ENCODE data around the gene NSF.
"Not testable (repeated sequence)": the region's sequence is repeated elsewhere in the genome, so short reads cannot be mapped to it uniquely, and the experiment has no call there.

The NSF gene

DNA sequence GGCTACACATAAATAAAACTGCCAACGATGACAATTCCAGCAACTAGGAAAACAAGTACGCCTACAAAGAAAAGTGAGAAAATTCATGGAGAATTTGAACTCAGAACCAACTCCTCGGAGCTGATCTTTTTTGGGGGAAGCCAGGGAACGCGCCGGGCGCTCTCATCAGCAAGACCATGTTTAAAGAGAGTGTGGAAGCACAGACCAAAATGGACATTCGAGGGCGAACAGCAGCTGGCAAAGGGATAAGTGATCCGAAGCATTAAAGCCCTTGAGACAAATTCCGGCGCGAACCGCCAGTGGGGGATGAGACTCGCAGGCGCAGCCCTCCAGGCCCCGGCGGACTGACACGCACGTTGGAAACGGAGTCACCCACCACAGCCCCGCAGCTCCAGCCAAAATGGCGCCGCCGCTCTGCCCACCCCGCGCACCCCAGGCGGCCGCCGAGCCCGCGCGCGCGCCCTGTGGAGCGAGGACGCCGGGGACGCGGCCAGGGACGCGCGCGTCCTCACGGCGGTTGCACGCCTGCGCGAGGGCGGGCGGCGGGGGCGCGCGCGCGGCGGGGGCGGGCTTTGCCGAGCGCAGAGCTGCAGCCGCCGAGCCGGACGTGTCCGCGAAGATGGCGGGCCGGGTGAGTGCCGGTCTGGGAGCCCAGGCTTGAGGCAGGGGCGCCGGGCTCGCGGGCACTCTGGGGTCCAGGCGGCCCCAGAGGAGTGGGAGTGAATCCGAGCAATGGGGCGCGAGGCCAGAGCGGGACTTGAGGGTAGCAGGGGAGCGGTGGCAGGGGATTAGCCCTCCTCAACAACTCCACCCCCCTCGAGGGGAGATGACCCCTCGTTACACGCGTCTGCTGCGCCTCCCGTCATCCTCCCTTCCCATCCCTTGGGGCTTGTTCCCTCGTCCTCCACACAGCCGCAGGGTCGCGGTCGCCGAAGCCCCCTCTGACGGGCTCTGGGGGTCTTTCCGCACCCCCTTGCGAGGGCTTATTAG is at the start of gene NSF:
Gene NSF (plus strand): TSS at position 513 of the 990 bp plus-strand sequence. CDS start 107 bp downstream, at position 620.
- not testable (repeated sequence) for DNase-seq

- not testable (repeated sequence) for DNase-seq
Measured at GRCh38 chr17:46548607-46549006, 41.9 kb upstream of the NSF start.

DNA sequence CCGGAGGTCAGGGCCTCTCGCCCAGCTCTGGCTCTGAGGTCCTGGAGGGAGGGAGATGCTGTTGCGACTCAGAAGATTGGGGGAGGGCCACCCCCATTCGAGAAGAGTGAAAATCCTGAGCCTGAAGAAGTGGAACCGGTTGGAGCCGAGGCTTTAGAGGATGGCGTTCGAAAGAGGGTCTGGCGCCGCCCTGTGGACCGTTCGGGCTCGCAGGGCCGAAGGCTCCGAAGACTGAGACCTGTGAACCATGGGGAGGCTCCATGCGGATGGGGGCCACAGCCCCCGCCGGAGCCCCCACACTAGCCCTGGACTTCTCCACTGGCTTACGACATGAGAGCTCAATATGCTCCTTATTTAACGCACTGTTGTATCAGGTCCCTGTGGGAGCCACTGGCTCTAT is 31.3 kb upstream of the NSF start:
- not testable (repeated sequence) for DNase-seq

- DNase-seq = not testable (repeated sequence)
Measured at GRCh38 chr17:46560048-46560447, 30.4 kb upstream of the NSF start.

DNA sequence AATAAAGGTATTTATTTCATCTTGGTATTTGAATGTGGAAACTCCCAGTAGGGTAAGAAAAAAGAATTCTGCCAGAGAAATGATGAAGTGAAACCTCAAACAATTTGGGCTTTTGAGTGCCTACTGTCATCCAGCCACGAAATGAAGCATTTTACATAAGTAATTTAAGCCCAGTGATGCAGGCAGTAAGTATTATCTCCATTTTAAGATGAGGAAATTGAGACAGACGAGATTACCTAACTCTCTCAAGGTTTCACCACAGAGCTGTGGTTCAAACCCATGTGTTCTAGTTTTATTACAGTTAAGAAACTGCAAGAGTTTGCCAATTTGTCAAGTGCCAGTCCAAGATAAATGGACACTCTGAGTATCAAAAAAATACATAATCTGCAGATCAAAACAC is 24.2 kb upstream of the NSF start:
- DNase-seq = not testable (repeated sequence)

DNA sequence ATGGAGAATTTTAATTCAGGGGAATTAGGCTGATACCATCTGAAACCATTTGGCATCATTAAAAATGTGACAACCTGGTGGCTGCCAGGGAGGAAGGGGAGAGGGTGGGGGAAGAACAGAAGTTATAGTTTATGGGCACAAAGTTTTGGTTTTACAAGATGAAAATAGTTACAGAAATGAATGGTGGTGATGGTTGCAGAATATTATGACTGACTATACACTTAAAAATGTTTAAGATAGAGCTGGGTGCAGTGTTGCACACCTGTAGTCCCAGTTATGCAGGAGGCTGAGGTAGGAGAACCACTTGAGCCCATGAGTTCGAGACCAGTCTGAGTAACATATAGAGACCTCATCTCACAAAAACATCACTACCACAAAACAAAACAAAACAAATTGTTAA is 23.5 kb upstream of the NSF start:
- not testable (repeated sequence) for DNase-seq

GRCh38 chr17:46571796-46572195 is 18.7 kb upstream of the NSF start:
- DNase-seq = not testable (repeated sequence)

DNA sequence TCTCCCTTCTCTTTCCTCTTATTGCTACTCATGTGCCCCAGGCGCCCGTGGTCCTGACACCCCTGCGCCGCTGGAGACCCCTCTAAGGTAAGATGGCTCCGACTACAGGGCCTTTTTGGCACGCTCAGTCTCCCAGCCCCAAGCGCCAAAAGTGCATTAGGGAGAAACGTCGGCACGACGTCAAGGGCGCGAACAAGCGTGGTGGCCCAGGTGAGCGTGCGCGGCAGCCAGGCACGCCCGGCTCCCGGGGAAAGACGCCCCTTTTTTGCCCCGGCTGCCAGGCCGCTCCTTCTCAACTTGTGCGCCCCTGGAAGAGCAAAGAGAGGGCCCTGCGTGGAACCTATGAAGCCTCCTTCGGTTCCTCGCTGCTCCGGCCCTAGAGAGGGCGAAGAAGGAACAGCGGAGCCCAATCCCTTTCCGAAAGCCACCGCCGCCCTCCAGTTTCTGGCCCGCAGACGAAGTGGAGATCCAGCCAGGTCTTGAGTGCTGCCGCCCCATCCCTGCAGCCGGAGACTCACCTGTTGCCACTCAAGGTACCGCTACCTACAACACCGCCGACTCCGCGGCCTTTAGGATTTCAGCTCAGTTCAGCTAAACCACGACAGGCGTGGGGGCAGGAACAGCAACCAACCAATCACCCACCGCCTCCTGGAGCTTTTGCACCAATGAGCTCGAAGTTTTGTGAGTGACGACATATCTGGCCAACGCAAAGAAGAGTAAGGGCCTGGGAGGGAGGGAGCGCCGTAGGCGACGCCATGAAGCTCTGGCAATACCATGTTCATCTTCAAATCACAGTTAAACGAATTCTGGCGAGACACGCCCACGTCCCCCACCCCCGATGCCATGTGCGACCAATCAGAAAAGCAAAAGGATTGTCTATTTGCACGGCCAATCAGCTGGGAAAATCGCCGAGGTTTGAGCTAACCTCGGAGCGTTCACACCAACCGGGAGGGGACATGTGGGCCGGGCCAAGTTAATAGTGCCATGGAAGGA is 11.1 kb upstream of the NSF start, which contains the start of gene ARL17A:
Gene ARL17A (minus strand): TSS at position 609 of the 993 bp plus-strand sequence. CDS start 3,369 bp downstream, outside the sequence.
- not testable (repeated sequence) for DNase-seq

- DNase-seq = not testable (repeated sequence)
Measured at GRCh38 chr17:46580082-46580481, 10.4 kb upstream of the NSF start.

GRCh38 chr17:46585444-46585843 is 5.0 kb upstream of the NSF start:
- DNase-seq = not testable (repeated sequence)

GRCh38 chr17:46591332-46591731 is 863 bp downstream of the NSF start:
- DNase-seq = not testable (repeated sequence)

GRCh38 chr17:46598344-46598931 is 8.0 kb downstream of the NSF start:
- DNase-seq = not testable (repeated sequence)

GRCh38 chr17:46600767-46601166 is 10.3 kb downstream of the NSF start:
- not testable (repeated sequence) for DNase-seq

- not testable (repeated sequence) for DNase-seq
Measured at GRCh38 chr17:46603125-46603524, 12.7 kb downstream of the NSF start.

GRCh38 chr17:46611304-46611703 is 20.8 kb downstream of the NSF start:
- not testable (repeated sequence) for DNase-seq

GRCh38 chr17:46613876-46614275 is 23.4 kb downstream of the NSF start:
- DNase-seq = not testable (repeated sequence)

GRCh38 chr17:46617121-46617520 is 26.7 kb downstream of the NSF start:
- DNase-seq = not testable (repeated sequence)

DNA sequence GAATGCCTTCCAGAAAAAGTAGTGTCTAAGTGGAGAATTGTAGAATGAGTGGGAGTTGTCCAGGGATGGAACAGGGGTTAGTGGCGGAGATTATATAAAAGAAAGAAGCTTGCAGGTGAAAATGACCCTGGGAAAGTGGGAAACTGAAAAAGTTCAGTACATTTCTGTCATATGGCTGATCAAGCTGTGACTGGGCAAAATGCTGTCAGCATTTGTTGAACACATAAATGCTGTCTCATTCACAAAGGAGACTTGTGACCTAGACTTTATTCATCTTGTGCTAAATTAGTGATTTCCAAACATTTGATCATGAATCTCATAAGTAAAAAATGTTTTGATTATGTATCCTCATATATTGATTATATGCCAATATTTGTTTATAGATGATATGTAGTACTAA is 28.5 kb downstream of the NSF start:
- not testable (repeated sequence) for DNase-seq

- not testable (repeated sequence) for DNase-seq
Measured at GRCh38 chr17:46623790-46624189, 33.3 kb downstream of the NSF start.

- not testable (repeated sequence) for DNase-seq
Measured at GRCh38 chr17:46624726-46625125, 34.3 kb downstream of the NSF start.

DNA sequence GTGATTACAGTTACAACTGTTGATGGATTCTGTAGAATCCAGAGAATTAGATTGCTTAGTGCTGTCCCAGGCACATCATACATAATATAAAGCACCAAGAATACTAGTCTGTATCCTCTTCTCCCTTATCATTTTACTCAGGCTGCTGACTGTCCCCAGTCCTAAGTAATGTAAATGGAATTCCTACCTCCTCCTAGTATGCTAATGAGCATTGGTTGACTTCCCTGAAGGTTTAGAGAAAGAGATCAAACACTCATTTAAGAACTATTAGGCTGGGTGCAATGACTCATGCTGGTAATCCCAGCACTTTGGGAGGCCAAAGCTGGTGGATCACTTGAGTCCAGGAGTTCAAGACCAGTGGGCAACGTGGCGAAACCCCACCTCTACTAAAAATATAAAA is 37.0 kb downstream of the NSF start:
- DNase-seq = not testable (repeated sequence)

GRCh38 chr17:46628753-46629436 is 38.4 kb downstream of the NSF start:
- not testable (repeated sequence) for DNase-seq
